Measurements from ENCODE around the gene PAFAH2.

DNA sequence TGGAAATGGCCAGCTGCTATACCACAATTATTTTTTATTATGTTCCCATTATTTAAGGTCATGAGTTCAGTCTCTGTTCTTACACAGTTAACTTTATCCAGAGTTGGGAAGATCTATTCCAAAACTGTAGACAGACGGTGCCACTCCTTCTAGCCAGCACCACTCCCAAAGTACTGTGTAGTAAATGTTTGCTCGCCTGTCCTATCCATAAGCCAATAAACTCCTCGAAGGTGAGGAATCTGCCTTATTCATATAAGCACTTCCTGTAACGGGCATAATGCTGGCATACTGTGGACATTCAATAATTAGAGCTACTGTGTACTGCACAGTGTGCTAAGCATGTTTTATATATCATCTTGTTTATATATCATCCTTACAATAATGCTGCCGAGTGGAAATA is 65.5 kb downstream of the PAFAH2 start:
- TF ChIP-seq, protein P1, sequence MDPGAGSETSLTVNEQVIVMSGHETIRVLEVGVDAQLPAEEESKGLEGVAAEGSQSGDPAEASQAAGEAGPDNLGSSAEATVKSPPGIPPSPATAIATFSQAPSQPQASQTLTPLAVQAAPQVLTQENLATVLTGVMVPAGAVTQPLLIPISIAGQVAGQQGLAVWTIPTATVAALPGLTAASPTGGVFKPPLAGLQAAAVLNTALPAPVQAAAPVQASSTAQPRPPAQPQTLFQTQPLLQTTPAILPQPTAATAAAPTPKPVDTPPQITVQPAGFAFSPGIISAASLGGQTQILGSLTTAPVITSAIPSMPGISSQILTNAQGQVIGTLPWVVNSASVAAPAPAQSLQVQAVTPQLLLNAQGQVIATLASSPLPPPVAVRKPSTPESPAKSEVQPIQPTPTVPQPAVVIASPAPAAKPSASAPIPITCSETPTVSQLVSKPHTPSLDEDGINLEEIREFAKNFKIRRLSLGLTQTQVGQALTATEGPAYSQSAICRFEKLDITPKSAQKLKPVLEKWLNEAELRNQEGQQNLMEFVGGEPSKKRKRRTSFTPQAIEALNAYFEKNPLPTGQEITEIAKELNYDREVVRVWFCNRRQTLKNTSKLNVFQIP (CRISPR knock-in tag; IDR thresholded peaks at IDR 0.05; ENCODE audit: borderline replicate concordance, low read depth), result no peak
- TF ChIP-seq, protein P2, sequence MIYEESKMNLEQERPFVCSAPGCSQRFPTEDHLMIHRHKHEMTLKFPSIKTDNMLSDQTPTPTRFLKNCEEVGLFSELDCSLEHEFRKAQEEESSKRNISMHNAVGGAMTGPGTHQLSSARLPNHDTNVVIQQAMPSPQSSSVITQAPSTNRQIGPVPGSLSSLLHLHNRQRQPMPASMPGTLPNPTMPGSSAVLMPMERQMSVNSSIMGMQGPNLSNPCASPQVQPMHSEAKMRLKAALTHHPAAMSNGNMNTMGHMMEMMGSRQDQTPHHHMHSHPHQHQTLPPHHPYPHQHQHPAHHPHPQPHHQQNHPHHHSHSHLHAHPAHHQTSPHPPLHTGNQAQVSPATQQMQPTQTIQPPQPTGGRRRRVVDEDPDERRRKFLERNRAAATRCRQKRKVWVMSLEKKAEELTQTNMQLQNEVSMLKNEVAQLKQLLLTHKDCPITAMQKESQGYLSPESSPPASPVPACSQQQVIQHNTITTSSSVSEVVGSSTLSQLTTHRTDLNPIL (CRISPR knock-in tag; IDR thresholded peaks at IDR 0.05; ENCODE audit: low read depth), result no peak
- TF ChIP-seq ZFP3 (CRISPR knock-in tag; IDR thresholded peaks at IDR 0.05), result no peak
- no peak for TF ChIP-seq GLIS3 (CRISPR knock-in tag; IDR thresholded peaks at IDR 0.05)
- TF ChIP-seq PATZ1 (CRISPR knock-in tag; IDR thresholded peaks at IDR 0.05; ENCODE audit: borderline replicate concordance), result no peak
- no peak for TF ChIP-seq ZFP30 (CRISPR knock-in tag; IDR thresholded peaks at IDR 0.05)
- no peak for TF ChIP-seq RARB (CRISPR knock-in tag; IDR thresholded peaks at IDR 0.05)
